GM12875 (cell line): ENCODE measurements around the gene ZMIZ1.

Experiments
- H3K4me3 ChIP-seq: one replicate; pipeline ENCODE4 v1.5.1; 2011; ENCODE audit warnings: low read depth, low read length, control low read depth
- TF ChIP-seq, protein P1 (sequence below): IDR thresholded peaks from 2 replicates; pipeline ENCODE4 v1.5.1; 2011; ENCODE audit warnings: low read depth, mild to moderate bottlenecking, control low read depth, inconsistent platforms, low read length, moderate library complexity, borderline replicate concordance; ENCODE audit not compliant: insufficient read depth

ZMIZ1 gene

DNA sequence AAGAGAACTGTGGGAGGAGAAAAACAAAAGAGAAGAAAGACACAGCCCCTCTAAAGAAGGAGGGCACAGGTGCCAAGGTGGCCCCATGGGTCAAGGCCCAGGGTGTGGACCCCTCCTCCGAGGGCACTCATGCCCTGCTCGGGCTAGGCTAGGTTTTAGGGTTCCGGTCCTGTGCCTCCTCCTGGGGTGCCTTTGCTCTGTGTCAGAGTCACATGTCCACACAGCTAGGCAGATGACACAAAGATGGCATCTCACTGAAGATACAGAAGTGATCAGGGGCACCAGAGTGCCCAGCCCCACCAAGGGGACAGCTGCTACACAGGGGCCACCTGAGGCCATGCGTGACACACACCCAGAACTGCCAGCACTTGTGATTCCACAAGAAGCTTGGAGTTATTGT is 162.1 kb downstream of the ZMIZ1 start:
- TF ChIP-seq, protein P1, sequence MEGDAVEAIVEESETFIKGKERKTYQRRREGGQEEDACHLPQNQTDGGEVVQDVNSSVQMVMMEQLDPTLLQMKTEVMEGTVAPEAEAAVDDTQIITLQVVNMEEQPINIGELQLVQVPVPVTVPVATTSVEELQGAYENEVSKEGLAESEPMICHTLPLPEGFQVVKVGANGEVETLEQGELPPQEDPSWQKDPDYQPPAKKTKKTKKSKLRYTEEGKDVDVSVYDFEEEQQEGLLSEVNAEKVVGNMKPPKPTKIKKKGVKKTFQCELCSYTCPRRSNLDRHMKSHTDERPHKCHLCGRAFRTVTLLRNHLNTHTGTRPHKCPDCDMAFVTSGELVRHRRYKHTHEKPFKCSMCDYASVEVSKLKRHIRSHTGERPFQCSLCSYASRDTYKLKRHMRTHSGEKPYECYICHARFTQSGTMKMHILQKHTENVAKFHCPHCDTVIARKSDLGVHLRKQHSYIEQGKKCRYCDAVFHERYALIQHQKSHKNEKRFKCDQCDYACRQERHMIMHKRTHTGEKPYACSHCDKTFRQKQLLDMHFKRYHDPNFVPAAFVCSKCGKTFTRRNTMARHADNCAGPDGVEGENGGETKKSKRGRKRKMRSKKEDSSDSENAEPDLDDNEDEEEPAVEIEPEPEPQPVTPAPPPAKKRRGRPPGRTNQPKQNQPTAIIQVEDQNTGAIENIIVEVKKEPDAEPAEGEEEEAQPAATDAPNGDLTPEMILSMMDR: no peak
- no peak overlapping the region for H3K4me3 ChIP-seq

DNA sequence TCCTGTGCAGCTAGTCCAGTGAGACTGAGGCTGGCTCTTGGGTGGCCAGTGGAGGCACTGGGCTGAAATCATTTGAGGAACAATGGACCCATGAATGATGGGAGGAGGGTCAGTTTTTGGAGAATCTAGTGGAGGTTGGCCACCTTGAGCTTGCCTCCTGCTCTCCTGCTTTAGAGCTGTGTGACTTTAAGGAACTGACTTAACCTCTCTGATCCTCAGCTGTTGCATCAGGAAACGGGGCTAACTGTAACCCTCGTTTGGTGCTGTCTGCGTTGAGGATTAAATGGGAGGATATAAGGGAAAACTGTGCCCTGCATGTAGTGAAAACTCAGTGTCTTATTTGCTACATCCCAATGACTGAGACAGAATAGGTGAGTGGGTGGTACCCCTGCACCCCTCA is 163.1 kb downstream of the ZMIZ1 start:
- TF ChIP-seq, protein P1: no peak

DNA sequence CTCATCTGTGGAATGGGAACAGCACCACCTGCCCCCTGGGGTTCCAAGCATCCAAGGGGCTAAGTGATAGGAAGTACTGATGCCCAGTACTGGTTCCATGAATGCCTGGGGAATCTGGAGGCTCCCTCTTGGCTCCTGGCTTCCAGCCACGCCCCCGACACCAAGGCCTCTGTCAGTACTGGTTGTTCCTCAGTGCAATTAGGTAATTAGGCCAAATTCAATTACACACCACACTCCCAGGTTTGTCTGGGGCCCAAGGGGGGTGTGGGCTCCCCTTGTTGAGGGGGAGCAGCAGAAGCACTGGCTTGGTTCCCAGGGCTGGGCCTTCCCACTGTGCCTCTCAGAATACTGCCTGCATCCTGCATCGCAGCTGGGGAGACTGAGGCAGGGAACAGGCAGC is 164.1 kb downstream of the ZMIZ1 start:
- no peak overlapping the region for H3K4me3 ChIP-seq
- TF ChIP-seq, protein P1: no peak

More for the DNA sequence above, 163.1 kb downstream of the ZMIZ1 start:
- H3K4me3 ChIP-seq: no peak overlapping the region

DNA sequence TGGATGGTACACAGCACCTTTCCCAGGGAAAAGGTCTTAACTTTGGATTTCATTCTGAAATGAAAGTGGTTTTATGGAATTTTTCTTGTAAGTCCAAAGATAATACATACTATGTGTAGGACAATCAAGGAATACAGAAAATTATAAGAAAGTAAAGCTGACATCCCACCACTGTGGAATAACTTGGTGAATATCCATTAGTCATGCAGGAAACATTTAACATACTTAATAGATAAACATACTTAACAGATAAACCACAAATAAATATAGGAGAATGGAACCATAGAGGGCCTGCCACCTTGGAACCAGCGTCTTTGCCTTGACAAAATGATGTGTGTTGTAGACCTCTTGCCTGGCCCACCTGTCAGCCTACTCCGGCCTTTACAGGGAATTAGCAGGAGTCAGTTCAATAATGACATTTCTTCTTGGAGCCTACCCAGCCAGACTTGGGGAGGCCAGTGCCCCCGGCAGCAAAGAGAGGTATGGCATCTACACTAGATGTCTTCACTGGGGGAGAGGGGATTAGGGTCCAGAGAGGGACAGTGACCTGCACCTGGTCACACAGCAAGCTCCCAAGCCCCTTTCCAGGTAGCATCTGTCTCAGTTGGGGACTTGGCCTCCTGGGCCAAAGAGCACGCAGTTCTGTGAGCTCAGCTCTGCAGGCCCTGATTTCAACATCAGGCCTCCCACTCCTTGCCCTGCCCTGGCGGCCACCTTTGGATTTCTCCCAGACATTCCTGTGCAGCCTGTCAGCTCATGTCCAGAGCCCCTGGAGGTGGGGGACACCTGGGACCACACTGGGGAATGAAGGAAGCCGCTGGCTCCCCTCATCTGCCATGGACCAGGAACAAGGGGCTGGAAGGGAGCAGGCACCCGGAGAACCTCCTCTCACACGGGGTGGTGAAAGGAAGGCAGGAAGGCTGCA is 165.9 kb downstream of the ZMIZ1 start:
- no peak overlapping the region for H3K4me3 ChIP-seq
- TF ChIP-seq, protein P1: no peak

DNA sequence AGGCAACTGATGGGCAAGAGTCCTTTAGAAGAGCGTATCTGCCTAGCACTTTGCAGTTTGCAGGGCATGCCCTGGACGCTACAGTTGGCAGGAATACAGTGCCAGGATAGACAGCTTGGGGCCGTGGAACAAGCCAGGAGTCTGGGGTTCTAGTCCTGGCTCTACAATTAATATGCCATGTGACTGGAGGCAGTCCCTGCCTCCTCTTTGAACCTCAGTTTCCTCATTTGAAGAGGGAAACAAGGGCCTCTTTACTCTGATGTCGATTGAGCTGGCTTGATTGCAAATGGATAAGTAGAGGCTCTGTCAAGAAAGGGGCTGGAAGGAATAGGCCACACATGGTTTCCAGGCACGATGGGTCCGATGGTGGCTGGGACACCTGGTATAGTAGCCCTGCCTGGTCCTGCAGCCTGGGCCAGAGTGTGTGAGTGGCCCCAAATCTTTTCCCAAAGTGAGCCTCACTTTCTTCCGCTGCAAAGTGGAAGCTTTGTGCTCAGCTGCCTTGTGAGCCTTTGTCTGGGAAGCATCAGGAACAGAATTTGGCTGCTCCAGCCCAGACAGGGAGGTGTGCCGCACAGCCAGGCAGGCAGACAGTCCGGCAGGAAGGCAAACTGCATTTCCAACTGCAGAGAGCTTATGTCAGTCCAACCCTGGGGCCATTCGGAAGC is 167.1 kb downstream of the ZMIZ1 start:
- H3K4me3 ChIP-seq: no peak overlapping the region
- TF ChIP-seq, protein P1: no peak

DNA sequence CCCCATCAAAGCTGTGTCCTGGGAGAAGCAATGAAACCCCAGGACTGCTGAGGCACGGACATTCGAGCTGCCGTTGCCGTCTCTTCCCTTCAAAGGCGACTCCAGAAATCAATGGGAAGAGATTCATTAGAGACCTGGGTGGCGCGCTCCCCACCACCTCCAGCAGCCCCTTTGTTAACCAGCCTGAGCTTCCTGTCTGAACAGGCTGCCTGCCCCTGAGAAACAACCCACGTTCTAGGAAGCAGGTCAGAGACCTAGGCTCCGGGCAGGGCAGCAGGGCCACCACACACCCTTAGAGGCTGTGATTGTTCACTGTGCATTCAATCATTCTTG is 167.6 kb downstream of the ZMIZ1 start:
- H3K4me3 ChIP-seq: no peak overlapping the region
- TF ChIP-seq, protein P1: no peak
